Loucy (cell line): ENCODE data around the gene TANGO2.

Experiments
- CTCF ChIP-seq: fragments of 200-600 bp; sonication (generic); conservative IDR thresholded peaks from 2 replicates; pipeline ENCODE4 v1.5.1; 2014; ENCODE audit warnings: mild to moderate bottlenecking, antibody characterized with exemption, low read length
- EZH2phosphoT487 ChIP-seq: fragments of 200-600 bp; IDR thresholded peaks from 2 replicates; pipeline ENCODE4 v1.6.1; 2018; ENCODE audit warnings: antibody characterized with exemption, mild to moderate bottlenecking, moderate library complexity, borderline replicate concordance

- TF ChIP-seq CTCF (no peak), EZH2phosphoT487 (no peak)
Measured at GRCh38 chr22:20090730-20091240, 69.9 kb downstream of the TANGO2 start.
